OCI-LY1 (cell line): Measurements from ENCODE around the gene ZCCHC12.

Source experiments
- H2AFZ ChIP-seq: fragments of 200-600 bp; sonication (generic), shearing (Covaris generic); 2 replicates; pipeline ENCODE4 v1.6.0; 2014; ENCODE audit warnings: antibody characterized with exemption, mild to moderate bottlenecking, low read length
- H3F3A ChIP-seq: fragments of 200-600 bp; sonication (generic), shearing (Covaris generic); 2 replicates; pipeline ENCODE4 v1.6.0; 2014; ENCODE audit warnings: mild to moderate bottlenecking, antibody characterized with exemption, low read length, moderate library complexity; ENCODE audit not compliant: insufficient read depth
- H3K27ac ChIP-seq: fragments of 200-600 bp; sonication (generic); 2 replicates; pipeline ENCODE4 v1.5.1; 2014; ENCODE audit warnings: low read length, mixed run types, mild to moderate bottlenecking, low read depth; ENCODE audit not compliant: poor library complexity, severe bottlenecking
- H3K27me3 ChIP-seq: fragments of 200-600 bp; sonication (generic); 2 replicates; pipeline ENCODE4 v1.6.0; 2014; ENCODE audit warnings: antibody characterized with exemption, mild to moderate bottlenecking, low read length, moderate library complexity; ENCODE audit not compliant: insufficient read depth
- H3K36me3 ChIP-seq: fragments of 200-600 bp; sonication (generic); 2 replicates; pipeline ENCODE4 v1.6.1; 2014; ENCODE audit warnings: mild to moderate bottlenecking, antibody characterized with exemption, low read length, moderate library complexity, mixed read lengths; ENCODE audit not compliant: insufficient read depth
- H3K4me1 ChIP-seq: fragments of 200-600 bp; sonication (generic); 2 replicates; pipeline ENCODE4 v1.5.1; 2014; ENCODE audit warnings: mild to moderate bottlenecking, low read length, moderate library complexity; ENCODE audit not compliant: insufficient read depth, severe bottlenecking
- H3K4me2 ChIP-seq: fragments of 200-600 bp; sonication (generic), shearing (Covaris generic); 2 replicates; pipeline ENCODE4 v1.6.1; 2014; ENCODE audit warnings: low read length
- H3K4me3 ChIP-seq: fragments of 200-600 bp; sonication (generic); 2 replicates; pipeline ENCODE4 v1.5.1; 2014; ENCODE audit warnings: low read length, low read depth, mild to moderate bottlenecking, mixed read lengths; ENCODE audit not compliant: poor library complexity, severe bottlenecking
- H3K79me2 ChIP-seq: fragments of 200-600 bp; shearing (Covaris generic); 2 replicates; pipeline ENCODE4 v1.6.1; 2016; ENCODE audit warnings: mixed run types, low read length, mixed read lengths; ENCODE audit not compliant: insufficient read depth
- H3K9ac ChIP-seq: fragments of 200-600 bp; sonication (generic), shearing (Covaris generic); 2 replicates; pipeline ENCODE4 v1.6.1; 2014; ENCODE audit warnings: mild to moderate bottlenecking, low read length, mixed read lengths
- H3K9me2 ChIP-seq: fragments of 200-600 bp; sonication (generic), shearing (Covaris generic); 2 replicates; pipeline ENCODE4 v1.6.1; 2014; ENCODE audit warnings: low read depth, mild to moderate bottlenecking, low read length, mixed read lengths
- H3K9me3 ChIP-seq: fragments of 200-600 bp; shearing (Covaris generic); 2 replicates; pipeline ENCODE4 v1.6.1; 2014; ENCODE audit warnings: low read length, mixed read lengths
- H4K20me1 ChIP-seq: fragments of 200-600 bp; sonication (generic), shearing (Covaris generic); 2 replicates; pipeline ENCODE4 v1.6.0; 2016; ENCODE audit warnings: mild to moderate bottlenecking, low read length; ENCODE audit not compliant: insufficient read depth
- CTCF ChIP-seq: fragments of 200-600 bp; sonication (generic), shearing (Covaris generic); IDR thresholded peaks from 2 replicates; pipeline ENCODE4 v1.5.1; 2017; ENCODE audit warnings: mild to moderate bottlenecking, antibody characterized with exemption, low read length, moderate library complexity, mixed read lengths
- EZH2 ChIP-seq: fragments of 200-600 bp; sonication (generic), shearing (Covaris generic); IDR thresholded peaks from 2 replicates; pipeline ENCODE4 v1.8.0; 2017; ENCODE audit warnings: borderline replicate concordance, mixed run types, mild to moderate bottlenecking, antibody characterized with exemption, low read length, moderate library complexity, mixed read lengths

Gene ZCCHC12

GRCh38 chrX:118872102-118872566 is 48.5 kb downstream of the ZCCHC12 start:
- Histone ChIP-seq H3K27ac (no peak overlapping the region), H3K79me2 (no peaks in the 10 kb centered on the region), H3K36me3 (no peaks in the 10 kb centered on the region), H3K4me1 (no peaks in the 10 kb centered on the region), H3K4me3 (no peak overlapping the region), H4K20me1 (no peaks in the 10 kb centered on the region), H2AFZ (no peak overlapping the region), H3K9ac (no peak overlapping the region), H3K9me3 (no peaks in the 10 kb centered on the region), H3K4me2 (no peak overlapping the region), H3K27me3 (no peaks in the 10 kb centered on the region), H3K9me2 (no peaks in the 10 kb centered on the region), H3F3A (no peaks in the 10 kb centered on the region)
- TF ChIP-seq CTCF: no peak
- TF ChIP-seq EZH2: no peak
